HG02981 (cell line): ENCODE results near the gene APOBEC3C.
"Not testable (repeated sequence)": the region's sequence is repeated elsewhere in the genome, so short reads cannot be mapped to it uniquely, and the experiment has no call there.

ENCODE experiments used
- ATAC-seq: cut with Tn5 transposase; IDR thresholded peaks from one replicate; pipeline ENCODE4 v1.9.1; 2021; ENCODE audit warnings: mild to moderate bottlenecking, moderate library complexity; ENCODE audit not compliant: unreplicated experiment

Gene APOBEC3C

DNA sequence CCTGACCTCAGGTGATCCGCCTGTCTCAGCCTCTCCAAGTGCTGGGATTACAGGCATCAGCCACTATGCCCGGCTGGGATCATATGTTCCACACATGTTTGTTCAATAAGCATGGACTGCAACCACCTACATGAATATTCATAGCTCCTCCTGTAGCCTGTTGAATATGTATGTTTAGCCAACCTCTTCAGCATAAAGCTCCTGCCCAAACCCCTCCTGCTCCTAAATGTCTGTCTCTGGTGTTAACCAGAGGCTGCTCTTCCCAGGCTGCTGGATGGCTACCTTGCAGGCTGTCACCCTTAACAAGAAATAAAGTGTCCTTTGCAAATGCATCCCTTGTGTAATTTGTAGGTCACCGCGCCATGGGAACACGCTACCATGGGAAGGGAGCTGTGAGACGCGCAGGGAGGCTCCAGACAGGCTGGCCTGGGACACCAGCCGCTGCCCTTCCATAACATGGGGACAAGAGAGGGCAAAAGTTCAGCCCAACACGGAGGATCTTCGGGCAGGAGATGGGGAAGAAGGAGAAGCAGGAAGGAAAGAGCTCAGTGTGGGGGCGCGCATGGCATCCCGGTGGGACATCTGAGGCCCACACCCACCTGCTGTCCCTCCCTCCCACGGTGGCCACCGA, 6.1 kb downstream of the APOBEC3C start:
- ATAC-seq: not testable (repeated sequence)

DNA sequence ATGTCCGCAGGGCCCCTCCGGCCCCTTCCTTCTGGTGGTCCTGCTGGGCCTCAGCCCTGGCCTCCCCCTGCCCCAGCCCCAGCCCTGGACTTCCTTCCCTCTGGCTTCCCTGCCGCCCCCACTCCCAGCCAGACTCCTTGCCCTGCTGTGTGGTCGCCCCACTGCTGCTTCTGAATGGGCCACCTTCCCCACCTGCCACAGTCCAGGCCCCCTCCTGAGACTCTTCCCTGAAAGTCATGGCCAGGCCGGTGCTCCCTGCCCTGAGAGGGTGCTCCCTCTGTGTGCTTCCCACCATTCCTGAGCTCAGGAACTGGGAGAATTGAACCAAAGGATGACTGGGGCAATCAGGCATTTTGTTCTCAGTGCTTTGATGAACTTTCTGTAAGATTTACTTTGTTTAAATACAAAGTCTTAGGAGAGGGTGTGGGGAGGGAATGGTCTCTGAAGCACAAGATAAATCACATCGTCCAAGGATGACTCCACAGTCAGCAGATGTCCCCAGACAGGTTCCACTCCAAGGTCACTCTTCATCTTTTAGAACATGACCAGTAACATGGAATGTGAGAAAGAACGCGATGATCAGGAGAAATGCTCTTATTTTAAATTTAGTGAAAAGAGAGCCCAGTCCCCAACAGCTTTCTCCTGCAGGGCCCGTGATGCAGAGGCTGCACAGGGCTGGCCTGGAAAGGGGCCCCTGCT, 7.6 kb downstream of the APOBEC3C start:
- ATAC-seq: no peak

DNA sequence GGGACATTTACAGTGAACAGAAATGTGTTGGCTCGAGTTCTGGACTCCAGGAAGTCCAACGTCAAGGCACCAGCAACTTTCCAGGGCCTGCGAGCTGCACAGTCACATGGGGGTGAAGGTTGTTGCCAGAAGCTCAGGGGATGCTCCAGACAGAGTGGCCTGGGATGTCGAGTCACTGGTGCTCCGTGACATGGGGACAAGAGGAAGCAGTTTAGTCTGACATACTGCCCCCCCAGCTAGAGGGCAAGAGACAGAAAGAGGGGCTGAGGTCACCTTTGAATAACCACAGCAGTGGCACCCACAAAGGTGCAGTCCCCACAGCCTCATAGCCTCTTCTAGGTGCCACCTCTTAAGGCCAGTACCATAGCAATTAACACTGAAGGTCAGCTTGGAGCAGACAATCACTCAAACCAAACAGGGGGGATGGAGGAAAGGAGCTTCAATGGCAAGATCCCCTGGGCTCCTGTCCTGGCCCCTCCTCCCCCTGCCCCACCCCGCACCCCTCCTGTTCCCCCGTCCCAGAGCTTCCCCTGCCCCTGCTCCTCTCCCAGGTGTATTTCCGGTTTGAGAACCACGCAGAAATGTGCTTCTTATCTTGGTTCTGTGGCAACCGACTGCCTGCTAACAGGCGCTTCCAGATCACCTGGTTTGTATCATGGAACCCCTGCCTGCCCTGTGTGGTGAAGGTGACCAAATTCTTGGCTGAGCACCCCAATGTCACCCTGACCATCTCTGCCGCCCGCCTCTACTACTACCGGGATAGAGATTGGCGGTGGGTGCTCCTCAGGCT, 10.7 kb downstream of the APOBEC3C start:
- no peak for ATAC-seq

DNA sequence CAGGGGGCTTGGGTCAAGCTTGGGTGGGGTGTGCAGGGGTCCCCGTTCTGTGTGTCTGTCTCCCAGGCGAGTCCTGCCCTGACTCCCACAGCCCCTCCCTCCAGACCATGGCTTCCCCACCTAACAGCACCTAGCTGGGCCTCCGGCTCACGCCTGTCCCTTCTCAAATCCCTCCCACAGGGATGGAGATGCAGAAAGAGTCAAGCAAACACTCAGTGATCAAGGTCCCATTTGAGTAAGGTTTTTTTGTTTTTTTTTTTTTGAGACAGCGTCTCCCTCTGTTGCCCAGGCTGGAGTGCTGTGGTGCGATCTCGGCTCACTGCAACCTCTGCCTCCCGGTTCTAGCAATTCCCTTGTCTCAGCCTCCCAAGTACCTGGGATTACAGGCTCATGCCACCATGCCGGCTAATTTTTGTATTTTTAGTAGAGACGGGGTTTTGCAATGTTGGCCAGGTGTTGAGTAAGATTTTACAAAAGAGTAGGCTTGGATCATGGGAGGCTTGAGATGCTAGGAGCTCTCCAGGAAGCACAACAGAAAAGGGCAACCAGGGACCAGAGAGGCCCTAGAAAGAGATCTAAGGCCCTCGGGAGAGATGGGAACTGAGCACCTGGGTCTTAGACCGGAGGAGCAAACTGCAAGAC, 12.6 kb downstream of the APOBEC3C start:
- no peak for ATAC-seq

DNA sequence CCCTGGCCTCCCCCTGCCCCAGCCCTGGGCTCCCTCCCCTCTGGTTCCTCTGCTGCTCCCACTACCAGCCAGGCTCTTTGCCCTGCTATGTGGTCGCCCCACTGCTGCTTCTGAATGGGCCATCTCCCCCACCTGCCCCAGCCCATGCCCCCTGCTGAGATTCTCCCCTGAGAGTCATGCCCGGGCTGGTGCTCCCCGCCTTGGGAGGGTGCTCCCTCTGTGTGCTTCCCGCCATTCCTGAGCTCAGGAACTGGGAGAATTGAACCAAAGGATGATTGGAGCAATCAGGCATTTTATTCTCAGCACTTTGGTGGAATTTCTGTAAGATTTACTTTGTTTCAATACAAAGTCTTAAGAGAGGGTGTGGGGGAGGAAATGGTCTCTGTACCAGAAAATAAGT, 13.7 kb downstream of the APOBEC3C start:
- ATAC-seq: no peak

DNA sequence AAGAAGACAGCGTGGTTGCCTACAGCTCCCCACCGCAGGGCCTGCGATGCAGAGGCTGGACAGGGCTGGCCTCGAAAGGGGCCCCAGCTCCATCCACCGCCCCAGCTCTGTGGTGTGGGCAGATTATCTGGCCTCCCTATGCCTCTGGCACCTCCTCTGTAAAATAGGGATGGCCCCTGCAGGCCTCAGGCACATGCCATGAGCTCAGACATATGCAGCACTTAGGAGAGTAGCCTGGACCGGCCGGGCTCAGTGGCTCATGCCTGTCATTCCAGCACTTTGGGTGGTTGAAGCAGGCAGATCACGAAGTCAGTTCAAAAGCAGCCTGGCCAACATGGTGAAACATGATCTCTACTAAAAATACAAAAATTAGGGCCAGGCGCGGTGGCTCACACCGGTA, 14.2 kb downstream of the APOBEC3C start:
- no peak for ATAC-seq

DNA sequence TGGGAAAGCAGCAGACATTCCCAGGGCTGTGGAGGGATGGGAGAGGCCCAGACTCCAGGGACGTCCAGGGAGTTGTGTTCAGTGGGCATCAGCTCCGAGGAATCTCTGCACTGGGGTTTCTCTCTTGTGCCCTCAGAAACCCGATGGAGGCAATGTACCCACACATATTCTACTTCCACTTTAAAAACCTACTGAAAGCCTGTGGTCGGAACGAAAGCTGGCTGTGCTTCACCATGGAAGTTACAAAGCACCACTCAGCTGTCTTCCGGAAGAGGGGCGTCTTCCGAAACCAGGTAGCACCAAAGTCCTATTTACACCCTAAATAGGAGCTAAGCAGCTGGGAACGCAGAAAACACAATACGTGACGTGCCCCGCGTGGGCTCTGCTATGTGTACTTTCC, 15.2 kb downstream of the APOBEC3C start:
- ATAC-seq: no peak

DNA sequence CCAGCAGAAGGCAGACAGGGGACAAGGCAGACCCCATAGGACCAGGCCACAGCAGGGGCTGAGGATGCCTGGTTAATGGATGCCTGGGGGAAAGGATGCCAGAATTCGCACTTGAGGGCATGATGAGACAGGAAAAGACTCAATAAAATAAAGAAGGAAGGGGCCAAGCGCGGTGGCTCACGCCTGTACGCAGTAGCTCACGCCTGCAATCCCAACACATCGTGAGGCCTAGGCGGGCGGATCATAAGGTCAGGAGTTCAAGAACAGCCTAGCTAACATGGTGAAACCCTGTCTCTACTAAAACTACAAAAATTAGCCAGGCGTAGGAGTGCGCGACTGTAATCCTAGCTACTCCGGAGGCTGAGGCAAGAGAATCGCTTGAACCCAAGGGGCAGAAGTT, 16.6 kb downstream of the APOBEC3C start:
- ATAC-seq: no peak

DNA sequence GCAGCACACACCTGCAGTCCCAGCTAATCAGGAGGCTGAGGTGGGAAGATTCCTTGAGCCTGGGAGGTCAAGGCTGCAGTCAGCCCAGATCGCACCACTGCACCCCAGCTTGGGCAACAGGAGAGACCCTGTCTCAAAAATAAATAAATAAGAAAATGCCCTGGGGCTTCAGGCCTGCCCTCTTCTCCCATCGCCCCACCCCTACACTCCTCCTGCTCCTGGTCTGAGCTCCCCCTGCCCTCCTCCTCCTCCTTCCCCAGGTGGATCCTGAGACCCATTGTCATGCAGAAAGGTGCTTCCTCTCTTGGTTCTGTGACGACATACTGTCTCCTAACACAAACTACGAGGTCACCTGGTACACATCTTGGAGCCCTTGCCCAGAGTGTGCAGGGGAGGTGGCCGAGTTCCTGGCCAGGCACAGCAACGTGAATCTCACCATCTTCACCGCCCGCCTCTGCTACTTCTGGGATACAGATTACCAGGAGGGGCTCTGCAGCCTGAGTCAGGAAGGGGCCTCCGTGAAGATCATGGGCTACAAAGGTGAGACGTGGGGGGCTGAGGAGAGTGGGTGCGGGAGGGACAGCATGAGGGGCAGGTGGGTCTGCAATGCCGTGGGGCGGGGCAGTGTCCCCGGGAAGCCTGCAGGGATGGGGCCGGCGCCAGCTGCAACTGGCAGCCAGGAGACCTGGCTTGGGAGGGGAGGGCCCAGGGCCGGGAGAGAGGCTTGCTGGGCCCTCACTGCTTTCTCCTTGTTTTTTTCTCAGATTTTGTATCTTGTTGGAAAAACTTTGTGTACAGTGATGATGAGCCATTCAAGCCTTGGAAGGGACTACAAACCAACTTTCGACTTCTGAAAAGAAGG, 17.6 kb downstream of the APOBEC3C start:
- ATAC-seq: not testable (repeated sequence)

DNA sequence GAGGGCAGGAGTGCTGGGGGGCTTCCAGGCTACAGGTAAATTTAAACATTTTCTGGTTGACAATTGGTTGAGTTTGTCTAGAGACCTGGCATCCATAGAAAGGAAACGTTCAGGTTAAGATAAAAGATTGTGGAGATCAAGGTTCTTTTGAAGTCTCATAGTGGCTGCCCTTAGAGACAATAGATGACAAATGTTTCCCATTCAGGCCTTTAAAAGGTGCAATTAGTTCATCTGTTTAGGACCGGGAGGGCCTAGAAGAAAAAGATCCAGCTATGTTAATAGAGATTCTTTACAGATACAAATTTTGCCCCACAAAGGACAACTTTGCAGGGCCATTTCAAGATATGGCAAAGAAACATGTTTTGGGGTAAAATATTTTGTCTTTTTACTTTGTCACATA, 23.0 kb downstream of the APOBEC3C start:
- not testable (repeated sequence) for ATAC-seq

DNA sequence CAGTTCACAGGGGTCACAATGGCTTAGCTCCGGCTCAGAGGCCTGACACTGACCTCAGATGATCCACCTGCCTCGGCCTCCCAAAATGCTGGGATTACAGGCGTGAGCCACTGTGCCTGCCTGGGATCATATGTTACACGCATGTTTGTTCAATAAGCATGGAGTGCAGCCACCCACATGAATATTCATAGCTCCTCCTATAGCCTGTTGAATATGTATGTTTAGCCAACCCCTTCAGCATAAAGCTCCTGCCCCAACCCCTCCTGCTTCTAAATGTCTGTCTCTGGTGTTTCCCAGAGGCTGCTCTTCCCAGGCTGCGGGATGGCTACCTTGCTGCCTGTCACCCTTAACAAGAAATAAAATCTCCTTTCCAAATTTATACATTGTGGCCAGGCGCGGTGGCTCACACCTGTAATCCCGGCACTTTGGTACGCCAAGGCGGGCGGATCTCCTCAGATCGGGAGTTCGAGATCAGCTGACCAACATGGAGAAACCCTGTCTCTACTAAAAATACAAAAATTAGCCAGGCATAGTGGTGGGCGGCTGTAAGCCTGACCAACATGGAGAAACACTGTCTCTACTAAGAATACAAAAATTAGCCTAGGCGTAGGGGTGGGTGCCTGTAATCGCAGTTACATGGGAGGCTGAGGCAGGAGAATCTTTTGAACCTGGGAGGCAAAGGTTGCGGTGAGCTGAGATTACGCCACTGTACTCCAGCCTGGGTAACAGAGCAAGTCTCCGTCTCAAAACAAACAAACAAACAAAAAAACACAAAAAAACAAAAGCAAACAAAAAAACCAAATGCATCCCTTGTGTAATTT, 25.5 kb downstream of the APOBEC3C start:
- no peak for ATAC-seq

DNA sequence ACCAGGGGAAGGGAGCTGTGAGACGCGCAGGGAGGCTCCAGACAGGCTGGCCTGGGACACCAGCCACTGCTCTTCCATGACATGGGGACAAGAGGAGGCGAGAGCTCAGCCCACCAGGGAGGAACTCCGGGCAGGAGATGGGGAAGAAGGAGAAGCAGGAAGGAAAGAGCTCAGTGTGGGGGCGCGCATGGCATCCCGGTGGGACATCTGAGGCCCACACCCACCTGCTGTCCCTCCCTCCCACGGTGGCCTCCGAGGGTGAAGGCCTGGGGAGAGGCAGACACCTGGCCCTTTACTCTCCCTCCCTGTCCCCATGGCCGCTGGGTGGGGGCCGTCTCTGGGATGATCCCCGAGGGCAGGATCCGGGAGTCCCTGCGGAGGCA, 26.1 kb downstream of the APOBEC3C start:
- ATAC-seq: peak; percentile 4

DNA sequence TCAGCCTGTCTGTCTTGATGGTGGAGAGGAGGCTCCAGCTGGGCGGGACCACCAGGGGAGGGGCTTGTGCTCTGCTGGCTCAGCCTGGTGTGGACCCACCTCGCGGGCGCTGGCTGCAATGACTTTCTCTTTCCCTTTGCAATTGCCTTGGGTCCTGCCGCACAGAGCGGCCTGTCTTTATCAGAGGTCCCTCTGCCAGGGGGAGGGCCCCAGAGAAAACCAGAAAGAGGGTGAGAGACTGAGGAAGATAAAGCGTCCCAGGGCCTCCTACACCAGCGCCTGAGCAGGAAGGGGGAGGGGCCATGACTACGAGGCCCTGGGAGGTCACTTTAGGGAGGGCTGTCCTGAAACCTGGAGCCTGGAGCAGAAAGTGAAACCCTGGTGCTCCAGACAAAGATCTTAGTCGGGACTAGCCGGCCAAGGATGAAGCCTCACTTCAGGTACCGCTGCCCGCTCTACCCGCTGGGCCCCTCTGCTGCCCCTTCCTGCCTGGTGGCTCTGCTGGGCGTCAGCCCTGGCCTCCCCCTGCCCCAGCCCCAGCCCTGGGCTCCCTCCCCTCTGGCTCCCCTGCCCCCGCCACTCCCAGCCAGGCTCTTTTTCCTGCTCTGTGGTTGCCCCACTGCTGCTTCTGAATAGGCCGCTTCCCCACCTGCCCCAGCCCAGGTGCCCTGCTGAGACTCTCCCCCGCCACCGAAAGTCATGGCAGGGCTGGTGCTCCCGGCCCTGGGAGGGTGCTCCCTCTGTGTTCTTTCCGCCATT, 26.7 kb downstream of the APOBEC3C start, which contains the start of gene APOBEC3F:
TSS of gene APOBEC3F (plus strand) at position 327 of the 759 bp plus-strand sequence. CDS start at position 424, 97 bp downstream.
- ATAC-seq: peak; percentile 94

DNA sequence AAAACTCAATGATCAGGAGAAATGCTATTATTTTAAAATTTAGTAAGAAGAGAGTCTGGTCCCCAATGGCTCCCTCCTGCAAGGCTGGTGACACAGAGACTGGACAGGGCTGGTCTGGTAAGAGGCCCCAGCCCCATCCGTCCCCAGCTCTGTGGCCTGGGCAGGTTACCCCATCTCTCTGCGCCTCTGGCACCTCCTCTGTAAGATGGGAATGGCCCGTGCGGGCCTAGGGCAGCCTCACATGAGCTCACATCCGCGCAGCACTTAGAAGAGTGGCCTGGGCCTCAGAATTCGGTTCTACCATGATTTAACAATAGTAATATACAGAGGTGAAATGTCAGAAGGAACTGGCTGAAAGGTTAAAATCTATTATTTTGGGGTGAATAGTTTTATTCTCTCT, 27.9 kb downstream of the APOBEC3C start:
- ATAC-seq: no peak

DNA sequence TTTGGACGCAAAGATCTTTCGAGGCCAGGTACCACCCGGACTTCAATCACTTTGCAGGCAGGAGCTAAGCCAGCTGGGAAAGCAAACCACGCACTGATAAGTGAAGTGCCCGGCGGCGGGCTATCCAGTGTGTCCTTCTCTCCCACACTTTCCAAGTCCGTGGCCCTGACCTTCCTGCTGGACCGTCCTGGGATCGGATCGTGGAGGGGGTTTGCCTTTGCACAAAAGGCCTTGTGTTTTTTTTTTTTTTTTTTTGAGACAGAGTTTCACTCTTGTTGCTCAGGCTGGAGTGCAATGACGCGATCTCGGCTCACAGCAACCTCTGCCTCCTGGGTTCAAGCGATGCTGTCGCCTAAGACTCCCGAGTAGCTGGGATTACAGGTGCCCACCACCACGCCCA, 29.0 kb downstream of the APOBEC3C start:
- ATAC-seq: not testable (repeated sequence)

DNA sequence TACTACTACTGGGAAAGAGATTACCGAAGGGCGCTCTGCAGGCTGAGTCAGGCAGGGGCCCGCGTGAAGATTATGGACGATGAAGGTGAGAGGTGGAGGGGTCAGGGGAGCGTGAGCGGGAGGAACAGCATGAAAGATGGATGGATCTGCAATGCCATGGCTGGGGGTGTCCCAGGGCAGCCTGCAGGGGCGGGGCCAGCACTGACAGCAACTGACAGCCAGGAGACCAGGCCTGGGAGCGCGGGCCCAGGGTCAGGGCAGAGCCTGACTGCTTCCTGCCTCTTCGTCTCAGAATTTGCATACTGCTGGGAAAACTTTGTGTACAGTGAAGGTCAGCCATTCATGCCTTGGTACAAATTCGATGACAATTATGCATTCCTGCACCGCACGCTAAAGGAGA, 31.1 kb downstream of the APOBEC3C start:
- ATAC-seq: not testable (repeated sequence)

DNA sequence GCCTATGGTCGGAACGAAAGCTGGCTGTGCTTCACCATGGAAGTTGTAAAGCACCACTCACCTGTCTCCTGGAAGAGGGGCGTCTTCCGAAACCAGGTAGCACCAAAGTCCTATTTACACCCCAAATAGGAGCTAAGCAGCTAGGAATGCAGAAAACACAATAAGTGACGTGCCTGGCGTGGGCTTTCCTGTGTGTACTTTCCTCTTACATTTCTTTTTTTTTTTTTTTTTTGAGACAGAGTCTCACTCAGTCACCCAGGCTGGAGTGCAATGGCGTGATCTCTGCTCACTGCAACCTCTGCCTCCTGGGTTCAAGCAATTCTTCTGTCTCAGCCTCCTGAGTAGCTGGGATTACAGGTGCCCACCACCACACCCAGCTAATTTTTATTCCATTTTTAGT, 35.4 kb downstream of the APOBEC3C start:
- ATAC-seq: not testable (repeated sequence)

DNA sequence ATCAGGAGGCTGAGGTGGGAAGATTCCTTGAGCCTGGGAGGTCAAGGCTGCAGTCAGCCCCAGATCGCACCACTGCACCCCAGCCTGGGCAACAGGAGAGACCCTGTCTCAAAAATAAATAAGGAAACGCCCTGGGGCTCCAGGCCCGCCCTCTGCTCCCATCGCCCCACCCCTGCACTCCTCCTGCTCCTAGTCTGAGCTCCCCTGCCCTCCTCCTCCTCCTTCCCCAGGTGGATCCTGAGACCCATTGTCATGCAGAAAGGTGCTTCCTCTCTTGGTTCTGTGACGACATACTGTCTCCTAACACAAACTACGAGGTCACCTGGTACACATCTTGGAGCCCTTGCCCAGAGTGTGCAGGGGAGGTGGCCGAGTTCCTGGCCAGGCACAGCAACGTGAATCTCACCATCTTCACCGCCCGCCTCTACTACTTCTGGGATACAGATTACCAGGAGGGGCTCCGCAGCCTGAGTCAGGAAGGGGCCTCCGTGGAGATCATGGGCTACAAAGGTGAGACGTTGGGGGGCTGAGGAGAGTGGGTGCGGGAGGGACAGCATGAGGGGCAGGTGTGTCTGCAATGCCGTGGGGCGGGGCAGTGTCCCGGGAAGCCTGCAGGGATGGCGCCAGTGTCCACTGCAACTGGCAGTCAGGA, 37.9 kb downstream of the APOBEC3C start:
- ATAC-seq: not testable (repeated sequence)
